ENCODE results near the gene ARSG. TPM values are rescaled to one million over a fixed set of nuclear protein-coding genes. Genes with fewer than 3 reads are reported as not detected.
"Not testable (repeated sequence)": the region's sequence is repeated elsewhere in the genome, so short reads cannot be mapped to it uniquely, and the experiment has no call there.

Gene ARSG
- total and polyA plus RNA-seq, 5 experiments from 2014 or later, result 10.4 to 15.1 (median 12.9) TPM

DNA sequence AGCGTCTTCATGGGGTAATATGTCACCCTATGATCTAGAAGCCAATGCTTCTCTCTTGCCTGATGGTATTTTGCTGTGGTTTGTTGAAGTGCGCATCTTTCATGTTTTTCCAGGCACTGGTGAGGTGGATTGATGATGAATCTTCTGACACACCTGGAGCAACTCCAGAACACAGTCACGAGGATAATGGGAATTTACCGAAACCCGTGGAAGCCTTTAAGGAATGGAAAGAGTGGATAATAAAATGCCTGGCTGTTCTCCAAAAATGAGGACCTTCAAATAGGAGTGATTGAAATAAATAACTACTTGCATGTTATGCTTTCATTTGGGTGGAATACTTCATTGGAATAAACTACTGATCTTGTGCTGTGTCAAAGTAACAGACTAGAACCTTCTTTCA lies 34.6 kb upstream of the ARSG start:
- Mint-ChIP-seq H3K36me3 (peaks cover 0 to 40% (median 12%) of the 10 kb centered on the region in 3 donors), H3K4me3 (peak overlapping the region in 7 of 10 donors; percentile 4 to 45 (median 21)), H3K4me1 (peaks cover 31 to 94% (median 74%) of the 10 kb centered on the region in 4 donors), H3K27ac (peak overlapping the region; percentile 27 to 96 (median 88))
- H3K27me3 Mint-ChIP-seq, ATAC-seq, H3K9me3 Mint-ChIP-seq: not testable (repeated sequence)
- POLR2A ChIA-PET, result interaction anchor here (3.2 kb wide), 2 partner anchors 8 to 35 kb away, joined by 26 to 42 read pairs; partner anchors contain the start of genes AMZ2, ARSG and SLC16A6
- DNase-seq, result peak in 1 of 10 donors; percentile 29

DNA sequence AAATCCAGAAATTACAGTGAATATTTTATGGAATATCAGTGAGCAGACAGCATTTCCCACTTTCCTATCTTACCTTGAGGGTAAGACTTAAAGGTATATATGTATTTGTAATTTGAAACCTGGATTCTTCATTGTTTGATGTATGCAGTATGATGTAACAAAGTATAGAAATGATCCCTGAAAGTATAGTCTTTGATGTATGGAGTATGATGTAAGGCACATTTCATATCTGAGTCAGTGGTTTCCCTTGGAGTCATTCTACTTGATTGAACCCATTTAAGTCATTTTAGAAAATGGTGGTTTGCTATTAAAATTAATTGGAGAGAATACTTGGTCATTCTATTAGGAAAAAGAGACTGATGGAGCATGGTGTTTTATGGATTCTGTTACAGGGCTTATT lies 33.4 kb upstream of the ARSG start:
- peaks cover 0 to 28% (median 9%) of the 10 kb centered on the region in 3 donors for H3K36me3 Mint-ChIP-seq
- peak overlapping the region in 7 of 10 donors; percentile 9 to 70 (median 55) for H3K4me3 Mint-ChIP-seq
- H3K27me3 Mint-ChIP-seq, result no peaks in the 10 kb centered on the region
- ATAC-seq (no peak), DNase-seq (no peak)
- peaks cover 35 to 90% (median 75%) of the 10 kb centered on the region in 4 donors for H3K4me1 Mint-ChIP-seq
- H3K9me3 Mint-ChIP-seq, result no peaks in the 10 kb centered on the region
- POLR2A ChIA-PET, result interaction anchor here (0.6 to 3.2 kb wide), 4 partner anchors 10 to 199 kb away, joined by 7 to 42 read pairs (median 16); partner anchors contain the start of genes AMZ2, ARSG, SLC16A6 and WIPI1
- H3K27ac Mint-ChIP-seq, result peak overlapping the region; percentile 84 to 96 (median 90)

DNA sequence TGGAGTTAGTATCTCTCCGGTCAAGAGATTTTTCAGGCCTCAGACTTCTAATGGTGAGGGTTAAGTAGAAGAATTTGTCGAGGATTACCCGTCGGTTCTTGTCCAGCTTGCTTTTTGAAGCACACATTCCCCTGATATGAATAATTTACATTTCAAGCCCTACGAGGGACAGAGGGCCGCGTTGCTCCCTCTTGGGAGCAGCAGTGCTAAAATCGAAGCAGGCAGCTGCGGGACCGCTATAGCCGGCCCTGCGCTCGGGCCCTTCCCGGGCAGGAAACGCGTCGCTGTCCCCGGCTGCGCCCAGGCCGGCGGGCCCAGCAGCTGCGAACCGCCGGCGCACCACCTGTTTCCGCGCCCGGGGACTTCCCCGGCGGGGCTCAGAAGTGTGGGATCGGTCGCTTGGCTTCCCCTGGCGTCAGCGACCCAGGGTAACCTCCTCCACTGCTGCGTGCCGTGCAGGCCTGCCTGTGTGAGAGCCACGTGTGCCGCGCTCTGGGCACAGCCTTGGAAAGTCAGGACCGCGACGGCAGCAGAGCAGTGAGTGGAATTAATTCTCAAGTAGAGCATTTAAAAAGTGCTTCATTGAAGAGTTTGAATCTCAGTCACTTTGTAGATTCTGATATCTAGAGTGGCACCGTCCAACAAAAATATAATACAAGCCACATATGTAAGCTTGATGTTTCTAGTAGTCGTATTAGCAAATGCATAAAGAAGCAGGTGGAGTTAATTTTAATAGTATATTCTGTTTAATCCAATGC lies 32.2 kb upstream of the ARSG start:
- H3K4me1 Mint-ChIP-seq, result peaks cover 29 to 83% (median 68%) of the 10 kb centered on the region in 4 donors
- peak overlapping the region; percentile 84 to 98 (median 94) for H3K27ac Mint-ChIP-seq
- peak; percentile 66 to 87 (median 76) for DNase-seq
- not testable (repeated sequence) for H3K9me3 Mint-ChIP-seq, H3K27me3 Mint-ChIP-seq
- POLR2A ChIA-PET, result interaction anchor here (1.0 to 3.2 kb wide), 4 partner anchors 11 to 198 kb away, joined by 4 to 42 read pairs (median 16); partner anchors contain the start of genes AMZ2, ARSG, SLC16A6 and WIPI1
- peak; percentile 88 to 96 for ATAC-seq
- H3K36me3 Mint-ChIP-seq, result peaks cover 0 to 23% (median 9%) of the 10 kb centered on the region in 3 donors
- peak overlapping the region; percentile 49 to 75 (median 61) for H3K4me3 Mint-ChIP-seq

DNA sequence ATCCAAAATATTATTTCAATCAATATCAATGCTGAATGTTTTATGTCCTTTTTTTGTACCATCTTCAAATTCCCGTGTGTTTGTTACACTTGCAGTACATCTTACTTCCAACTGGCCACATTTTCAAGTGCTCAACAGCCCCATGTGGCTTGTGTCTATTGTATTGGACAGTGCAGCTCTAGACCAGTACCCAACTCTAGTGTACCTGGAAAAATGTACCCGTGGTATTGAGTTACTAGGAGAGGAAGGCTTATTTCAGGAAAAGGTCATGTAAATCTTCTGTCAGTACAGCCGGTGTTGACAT lies 31.7 kb upstream of the ARSG start:
- Mint-ChIP-seq H3K27ac (peak overlapping the region; percentile 82 to 98 (median 94)), H3K36me3 (peaks cover 0 to 23% (median 9%) of the 10 kb centered on the region in 3 donors), H3K4me1 (peaks cover 26 to 79% (median 64%) of the 10 kb centered on the region in 4 donors), H3K4me3 (peak overlapping the region in 8 of 10 donors; percentile 26 to 75 (median 58))
- not testable (repeated sequence) for DNase-seq, ATAC-seq, H3K9me3 Mint-ChIP-seq, H3K27me3 Mint-ChIP-seq
- POLR2A ChIA-PET, result interaction anchor here (1.1 to 3.2 kb wide), 3 partner anchors 11 to 53 kb away, joined by 4 to 42 read pairs (median 26); partner anchors contain the start of genes AMZ2, ARSG and SLC16A6

DNA sequence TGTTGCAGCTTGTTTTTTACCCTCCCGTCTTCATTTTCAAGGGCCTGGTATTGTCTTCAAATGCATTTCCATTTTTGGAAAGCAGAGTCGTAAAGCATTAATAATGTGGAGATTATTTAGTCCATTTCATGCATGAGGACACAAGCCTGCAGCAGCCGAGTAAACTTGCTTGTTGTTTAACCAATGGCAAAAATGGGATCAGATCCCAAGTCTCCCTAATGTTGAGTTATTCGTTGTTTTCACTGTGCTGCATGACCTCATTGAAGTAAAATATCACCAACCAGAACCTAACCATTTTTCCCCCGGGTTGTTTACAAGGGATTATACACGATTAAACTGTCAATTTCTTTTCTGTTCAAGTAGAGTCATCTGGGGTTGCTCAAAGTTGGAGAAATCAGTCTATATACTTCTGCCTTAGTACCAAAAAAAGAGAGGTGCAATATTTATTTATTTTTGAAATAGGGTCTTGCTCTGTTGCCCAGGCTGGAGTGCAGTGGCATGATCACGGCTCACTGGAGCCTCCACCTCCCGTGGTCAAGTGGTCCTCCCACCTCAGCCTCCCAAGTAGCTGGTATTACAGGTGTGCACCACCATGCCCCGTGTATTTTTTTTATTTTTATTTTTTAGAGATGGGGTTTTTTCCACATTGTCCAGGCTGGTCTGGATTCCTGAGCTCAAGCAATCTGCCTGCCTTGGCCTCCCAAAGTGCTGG lies 31.1 kb upstream of the ARSG start:
- peaks cover 0 to 19% (median 9%) of the 10 kb centered on the region in 3 donors for H3K36me3 Mint-ChIP-seq
- peak overlapping the region in 9 of 10 donors; percentile 22 to 98 (median 88) for H3K27ac Mint-ChIP-seq
- peaks cover 25 to 73% (median 59%) of the 10 kb centered on the region in 4 donors for H3K4me1 Mint-ChIP-seq
- no peaks in the 10 kb centered on the region for H3K9me3 Mint-ChIP-seq
- H3K4me3 Mint-ChIP-seq, result peak overlapping the region in 3 of 10 donors; percentile 34 to 75 (median 75)
- ATAC-seq, result no peak
- POLR2A ChIA-PET, result interaction anchor here (0.6 to 5.3 kb wide), 6 partner anchors 11 to 174 kb away, joined by 3 to 54 read pairs (median 15); partner anchors contain the start of genes AMZ2, ARSG and SLC16A6
- no peaks in the 10 kb centered on the region for H3K27me3 Mint-ChIP-seq
- no peak for DNase-seq

DNA sequence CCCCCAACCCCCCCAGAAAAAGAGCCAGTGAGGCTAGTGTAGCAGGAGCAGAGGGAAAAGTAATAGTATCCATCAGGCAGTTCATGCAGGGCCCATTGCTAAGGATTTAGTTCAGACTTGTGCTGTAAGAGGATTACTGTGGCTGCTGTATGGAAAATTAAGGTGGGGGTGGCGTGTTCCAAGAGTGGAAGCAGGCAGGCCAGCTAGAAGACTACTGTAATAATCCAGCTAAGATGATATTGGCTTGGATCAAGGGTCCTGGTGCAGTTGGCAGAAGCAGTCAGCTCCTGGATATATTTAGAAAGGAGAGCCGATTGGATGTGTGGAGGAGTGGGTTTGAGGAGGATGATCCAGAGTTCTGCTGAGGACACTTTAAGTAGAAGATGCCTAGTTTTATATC lies 28.8 kb upstream of the ARSG start:
- POLR2A ChIA-PET, result interaction anchor here (0.8 to 5.3 kb wide), 4 partner anchors 14 to 174 kb away, joined by 3 to 54 read pairs (median 7); partner anchors contain the start of genes AMZ2, ARSG and SLC16A6
- not testable (repeated sequence) for ATAC-seq, DNase-seq, H3K36me3 Mint-ChIP-seq, H3K27me3 Mint-ChIP-seq, H3K4me3 Mint-ChIP-seq, H3K9me3 Mint-ChIP-seq
- peaks cover 12 to 56% (median 39%) of the 10 kb centered on the region in 4 donors for H3K4me1 Mint-ChIP-seq
- H3K27ac Mint-ChIP-seq, result peak overlapping the region in 5 of 10 donors; percentile 53 to 93 (median 68)

DNA sequence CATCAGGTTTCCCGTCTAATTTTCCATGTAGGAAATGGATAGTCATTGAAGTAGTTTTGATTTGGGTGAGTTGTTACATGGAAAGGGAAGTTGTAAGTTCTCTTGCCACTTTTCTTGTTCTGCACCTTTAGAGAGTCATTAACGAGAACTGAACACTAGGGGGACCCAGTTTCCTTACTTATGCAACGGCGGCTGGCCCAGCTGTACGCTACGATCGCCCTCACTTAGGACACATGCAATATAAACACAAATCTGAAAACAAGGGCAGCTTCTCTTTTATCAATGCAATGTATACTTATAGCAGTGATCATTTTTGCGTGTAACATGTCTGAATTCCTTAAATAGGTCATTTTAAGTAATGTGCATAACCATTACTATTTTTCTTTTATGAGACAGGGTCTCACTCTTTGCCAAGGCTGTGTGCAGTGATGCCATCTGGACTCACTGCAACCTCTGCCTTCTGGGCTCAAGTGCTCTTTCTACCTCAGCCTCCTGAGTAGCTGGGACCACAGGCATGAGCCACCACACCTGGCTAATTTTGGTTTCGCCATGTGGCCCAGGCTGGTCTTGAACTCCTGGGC lies 28.1 kb upstream of the ARSG start:
- ATAC-seq, result peak in 1 of 2 donors; percentile 26
- not testable (repeated sequence) for H3K9me3 Mint-ChIP-seq, H3K27me3 Mint-ChIP-seq, H3K36me3 Mint-ChIP-seq
- peak in 4 of 10 donors; percentile 36 to 60 (median 42) for DNase-seq
- peaks cover 10 to 51% (median 33%) of the 10 kb centered on the region in 4 donors for H3K4me1 Mint-ChIP-seq
- POLR2A ChIA-PET, result interaction anchor here (0.8 to 5.3 kb wide), 5 partner anchors 15 to 173 kb away, joined by 3 to 54 read pairs (median 5); partner anchors contain the start of genes AMZ2, ARSG and SLC16A6
- H3K4me3 Mint-ChIP-seq, result peak overlapping the region in 2 of 10 donors; percentile 32 to 44
- H3K27ac Mint-ChIP-seq, result peak overlapping the region in 9 of 10 donors; percentile 21 to 93 (median 56)

DNA sequence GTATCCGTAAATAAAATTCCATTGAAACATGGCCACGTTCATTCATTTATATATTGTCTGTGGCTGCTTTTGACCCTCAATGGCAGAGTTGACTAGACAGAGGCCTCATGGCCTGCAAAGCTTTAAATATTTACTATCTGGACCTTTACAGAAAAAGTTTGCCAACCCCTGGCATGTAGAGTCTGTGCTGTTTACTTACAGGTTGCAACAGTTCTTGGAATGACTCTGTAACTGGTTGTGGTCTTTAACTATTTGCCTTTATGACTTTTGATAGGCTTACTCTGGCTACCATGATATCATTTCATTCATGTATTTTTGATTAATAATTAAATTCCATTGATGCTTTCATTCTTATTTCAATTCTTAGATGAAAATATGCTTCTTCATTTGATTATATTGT lies 25.5 kb upstream of the ARSG start:
- not testable (repeated sequence) for ATAC-seq, H3K27ac Mint-ChIP-seq, DNase-seq, H3K27me3 Mint-ChIP-seq, H3K4me3 Mint-ChIP-seq, H3K9me3 Mint-ChIP-seq
- Mint-ChIP-seq H3K4me1 (peaks cover 5 to 27% (median 17%) of the 10 kb centered on the region in 4 donors), H3K36me3 (peaks cover 3 to 28% (median 12%) of the 10 kb centered on the region in 3 donors)
- POLR2A ChIA-PET, result interaction anchor here (0.7 to 5.3 kb wide), 5 partner anchors 26 to 194 kb away, joined by 3 to 54 read pairs (median 4); partner anchors contain the start of genes ARSG and SLC16A6

DNA sequence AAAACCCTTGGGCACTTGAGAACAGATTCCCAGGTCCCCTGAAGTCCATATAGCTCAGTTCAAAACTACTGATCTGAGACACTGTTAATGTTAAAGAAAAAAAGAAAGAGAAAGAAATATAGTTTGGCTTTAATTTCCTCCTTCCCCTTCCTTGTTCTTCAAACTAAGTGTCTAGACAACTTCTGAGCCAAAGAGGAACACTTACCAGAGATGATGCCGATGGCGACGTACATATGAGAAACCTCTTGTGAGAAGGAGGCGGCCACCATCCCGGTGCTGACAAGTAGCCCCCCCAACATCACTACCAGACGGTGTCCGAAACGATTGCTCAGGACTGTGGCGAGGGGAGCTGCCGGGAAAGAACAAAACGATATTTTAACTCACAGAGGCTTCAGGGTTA lies 17.6 kb upstream of the ARSG start:
- Mint-ChIP-seq H3K36me3 (peaks cover 15 to 68% (median 44%) of the 10 kb centered on the region in 3 donors), H3K4me1 (no peaks in the 10 kb centered on the region), H3K27ac (peak overlapping the region in 1 of 10 donors; percentile 87), H3K4me3 (peak overlapping the region in 1 of 10 donors; percentile 33), H3K9me3 (peaks cover 0 to 3% (median 0%) of the 10 kb centered on the region in 9 donors), H3K27me3 (no peaks in the 10 kb centered on the region)
- no peak for DNase-seq
- no peak for ATAC-seq
- POLR2A ChIA-PET, result interaction anchor here (0.8 kb wide), 1 partner anchor 49 kb away, joined by 3 read pairs; no protein-coding TSS in a partner anchor

DNA sequence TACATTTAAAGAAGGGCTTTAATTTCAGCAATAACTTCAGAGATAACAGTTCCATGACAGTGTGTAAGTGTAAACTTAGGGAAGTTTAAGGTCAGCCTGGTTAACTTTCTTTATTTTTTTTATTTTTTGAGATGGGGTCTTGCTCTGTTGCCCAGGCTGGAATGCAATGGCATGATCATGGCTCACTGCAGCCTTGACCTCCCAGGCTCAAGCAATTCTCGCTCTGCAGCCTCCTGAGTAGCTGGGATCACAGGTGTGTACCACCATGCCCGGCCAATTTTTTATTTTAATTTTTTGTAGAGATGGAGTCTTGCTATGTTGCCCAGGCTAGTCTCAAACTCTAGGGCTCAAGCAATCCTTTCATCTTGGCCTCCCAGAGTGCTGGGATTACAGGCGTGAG lies 15.0 kb upstream of the ARSG start:
- not testable (repeated sequence) for DNase-seq, H3K27ac Mint-ChIP-seq, H3K4me3 Mint-ChIP-seq, H3K9me3 Mint-ChIP-seq, ATAC-seq, H3K27me3 Mint-ChIP-seq
- POLR2A ChIA-PET, result interaction anchor here (0.7 to 1.0 kb wide), 2 partner anchors 14 to 139 kb away, joined by 3 to 4 read pairs; no protein-coding TSS in a partner anchor
- H3K4me1 Mint-ChIP-seq, result peaks cover 0 to 14% (median 4%) of the 10 kb centered on the region in 4 donors
- H3K36me3 Mint-ChIP-seq, result peaks cover 7 to 62% (median 42%) of the 10 kb centered on the region in 3 donors

DNA sequence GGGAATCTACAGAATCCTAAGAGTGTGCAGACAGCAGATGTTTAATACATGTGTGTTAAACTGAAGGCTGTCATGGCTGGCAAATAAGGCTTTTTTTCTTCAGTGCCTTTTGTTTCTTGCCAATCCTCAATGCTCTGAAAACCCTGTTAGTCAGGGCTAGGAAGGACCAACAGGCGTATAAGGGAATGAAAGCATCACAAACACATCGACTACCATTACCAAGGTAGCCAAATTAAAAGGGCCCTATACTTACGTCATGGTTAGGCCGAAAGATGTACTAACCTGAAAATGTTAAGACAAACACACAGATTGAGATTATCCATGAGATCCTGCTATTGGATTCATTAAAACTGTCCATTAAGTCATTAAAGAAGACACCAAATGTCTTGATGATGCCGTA lies 13.5 kb upstream of the ARSG start:
- no peaks in the 10 kb centered on the region for H3K27me3 Mint-ChIP-seq
- POLR2A ChIA-PET, result interaction anchor here (3.1 kb wide), 1 partner anchor 13 kb away, joined by 21 read pairs; the partner anchor contains the start of genes ARSG and SLC16A6

More for the DNA sequence above, 13.5 kb upstream of the ARSG start:
- ATAC-seq, result no peak
- H3K36me3 Mint-ChIP-seq, result peaks cover 0 to 53% (median 49%) of the 10 kb centered on the region in 3 donors
- no peak overlapping the region for H3K4me3 Mint-ChIP-seq
- peaks cover 0 to 22% (median 6%) of the 10 kb centered on the region in 4 donors for H3K4me1 Mint-ChIP-seq
- H3K27ac Mint-ChIP-seq, result no peak overlapping the region
- DNase-seq, result no peak
- peaks cover 0 to 3% (median 0%) of the 10 kb centered on the region in 9 donors for H3K9me3 Mint-ChIP-seq

Measured in naive thymus-derived CD8-positive, alpha-beta T cell (primary cell).